Psoas muscle (tissue), 8 donors: ENCODE data around the gene RFX1. TPM values are rescaled to one million over a fixed set of nuclear protein-coding genes. Genes with fewer than 3 reads are reported as not detected.

Experiments used
- ATAC-seq, 4 donors: fragments of 200-7000 bp; cut with Tn5 transposase; one replicate each; pipeline ENCODE4 v1.9.1; 2020; ENCODE audit warnings: moderate library complexity in 3 of 4, mild to moderate bottlenecking in 2 of 4
- DNase-seq, 2 donors: peaks; one replicate each; pipeline ENCODE4 v3.0.0-alpha.2; 2020
- H3K27ac ChIP-seq: fragments of 200-600 bp; one replicate; pipeline ENCODE4 v1.8.0; 2022
- H3K27me3 ChIP-seq, 3 donors: fragments of 200-600 bp in 1 of 3; one replicate each; pipeline versions ENCODE4 v1.6.1 to v1.8.0; 2013 to 2022; ENCODE audit warnings: low read length in 2 of 3, mild to moderate bottlenecking in 2 of 3, moderate library complexity in 1 of 3; ENCODE audit not compliant: insufficient read depth in 3 of 3
- H3K36me3 ChIP-seq, 2 donors: fragments of 200-600 bp in 1 of 2; one replicate each; pipeline versions ENCODE4 v1.6.1 to v1.8.0; 2013 to 2022; ENCODE audit warnings: low read depth in 1 of 2, mild to moderate bottlenecking in 1 of 2, moderate library complexity in 1 of 2; ENCODE audit not compliant: insufficient read depth in 1 of 2
- H3K4me1 ChIP-seq: fragments of 200-600 bp; one replicate; pipeline ENCODE4 v1.8.0; 2022
- H3K4me3 ChIP-seq: fragments of 200-600 bp; one replicate; pipeline ENCODE4 v1.8.0; 2022; ENCODE audit warnings: mild to moderate bottlenecking
- H3K9me3 ChIP-seq: fragments of 200-600 bp; one replicate; pipeline ENCODE4 v1.8.0; 2022
- WGBS, 3 donors: extraction: QIAGEN DNeasy Blood & Tissue Kit; methylation state at CpG; one replicate each; pipeline versions ENCODE4 v1.1.6 to v1.1.7; 2013; 5-methylcytosine and 5-hydroxymethylcytosine counted together
- intact Hi-C, 2 donors: fragments of 100-400 bp; cut with DNase I; formaldehyde crosslinking; loops; one replicate each; pipeline versions ENCODE4 v1.11.0 to v1.14.2; 2022
- long read RNA-seq, 2 donors: library from polyadenylated mRNA; unstranded; transcript quantifications; one replicate each; pipeline ENCODE4 v2.0.0, GENCODE V29; 2021
- polyA plus RNA-seq, 3 donors: library from polyadenylated mRNA; stranded (reverse); fragments of 200-250 nt; gene quantifications; one replicate each; pipeline ENCODE4 v1.2.3, GENCODE V29; 2013
- total RNA-seq, 4 donors: library from RNA; stranded (reverse); fragmentation: NEBNext Ultra II Directional in 2 of 4; extraction: Animal tissue kit (Norgen Biotek cat#: 25700) in 2 of 4; gene quantifications; one replicate each; pipeline versions ENCODE4 v1.2.1 to v1.2.4, GENCODE V29; 2021 to 2023
- TF ChIP-seq, protein P1 (sequence below): fragments of 200-600 bp; IDR thresholded peaks from one replicate; pipeline ENCODE4 v1.8.0; 2022; ENCODE audit warnings: antibody characterized with exemption
- donor health status: healthy with polysubstance abuse.
- donor health status: DM: no; HTN: no; CAD: no; lungs with moderate emphysema.
- donor health status: Bipolar disorder and iron deficiency.
- donor health status: healthy.
- donor health status: DM: yes; HTN: yes; CAD: no.
- donor health status: DM: no; HTN: no; CAD: no.
- donor health status: DM: no; HTN: no; CAD: no.
- donor health status: DM: yes; HTN: yes; CAD: no.

The RFX1 gene
- total RNA-seq (10 to 100 TPM in 1 of 4 donors, 1 to 10 TPM in 3; 5.9 to 10.1 (median 7.8) TPM), polyA plus RNA-seq (1 to 10 TPM; 2.9 to 6.4 (median 5.1) TPM)
- long read RNA-seq, donor 1, partial matches to known transcripts: 0 of 1 reads
- long read RNA-seq, donor 1, other reads (novel, unspliced or antisense): 1 of 1 reads
- long read RNA-seq, donor 2, partial matches to known transcripts: 4 of 4 reads
- long read RNA-seq, donor 2, other reads (novel, unspliced or antisense): 0 of 4 reads

DNA sequence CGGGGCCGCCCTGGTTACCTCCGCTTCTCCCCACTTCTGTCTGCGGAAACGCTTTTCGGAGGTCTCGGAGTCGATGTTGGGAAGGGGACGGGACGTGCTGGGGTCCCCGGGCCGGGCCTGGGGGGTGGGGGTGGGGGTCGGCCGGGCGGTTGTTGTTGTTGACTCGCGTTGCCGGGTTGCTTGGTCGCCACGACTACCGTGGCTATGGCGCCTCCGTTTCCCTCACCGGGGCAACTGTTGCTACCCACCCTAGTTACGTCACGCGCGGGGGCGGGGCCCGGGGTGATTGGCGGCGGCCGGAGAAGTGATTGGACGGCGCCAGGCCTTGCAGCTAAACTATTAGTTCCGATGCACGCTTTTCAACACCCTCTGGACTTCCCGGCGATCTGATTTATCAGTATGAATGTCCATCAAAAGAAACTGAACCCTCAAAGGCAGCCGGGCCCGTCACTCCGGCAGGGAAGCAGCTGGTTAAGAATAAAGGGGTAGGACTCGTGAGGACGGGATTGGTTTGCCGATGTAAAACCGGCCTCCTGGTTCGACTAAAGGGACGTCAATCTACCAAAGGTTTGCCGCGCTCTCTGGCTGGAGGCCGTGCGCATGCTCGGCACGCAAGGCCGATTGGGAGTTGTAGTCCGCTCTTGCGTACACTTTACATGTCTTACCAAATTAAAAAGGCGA lies at the start of gene RFX1:
RFX1 (minus strand) TSS at position 236 of the 681 bp plus-strand sequence. CDS start 12,477 bp downstream, outside the sequence.
- DNase-seq (peak; percentile 100), ATAC-seq (peak; percentile 84 to 88 (median 87))
- H3K27me3 ChIP-seq: no peaks in the 10 kb centered on the region
- H3K9me3 ChIP-seq: no peaks in the 10 kb centered on the region
- 0 to 1% (median 0%) methylated on average over 48 to 58 of the region's 58 CpGs for WGBS, 3 donors
- H3K4me1 ChIP-seq: peaks cover 38% of the 10 kb centered on the region
- H3K36me3 ChIP-seq: no peaks in the 10 kb centered on the region
- H3K27ac ChIP-seq: peak within 1 kb of the TSS; percentile 98
- TF ChIP-seq, protein P1, sequence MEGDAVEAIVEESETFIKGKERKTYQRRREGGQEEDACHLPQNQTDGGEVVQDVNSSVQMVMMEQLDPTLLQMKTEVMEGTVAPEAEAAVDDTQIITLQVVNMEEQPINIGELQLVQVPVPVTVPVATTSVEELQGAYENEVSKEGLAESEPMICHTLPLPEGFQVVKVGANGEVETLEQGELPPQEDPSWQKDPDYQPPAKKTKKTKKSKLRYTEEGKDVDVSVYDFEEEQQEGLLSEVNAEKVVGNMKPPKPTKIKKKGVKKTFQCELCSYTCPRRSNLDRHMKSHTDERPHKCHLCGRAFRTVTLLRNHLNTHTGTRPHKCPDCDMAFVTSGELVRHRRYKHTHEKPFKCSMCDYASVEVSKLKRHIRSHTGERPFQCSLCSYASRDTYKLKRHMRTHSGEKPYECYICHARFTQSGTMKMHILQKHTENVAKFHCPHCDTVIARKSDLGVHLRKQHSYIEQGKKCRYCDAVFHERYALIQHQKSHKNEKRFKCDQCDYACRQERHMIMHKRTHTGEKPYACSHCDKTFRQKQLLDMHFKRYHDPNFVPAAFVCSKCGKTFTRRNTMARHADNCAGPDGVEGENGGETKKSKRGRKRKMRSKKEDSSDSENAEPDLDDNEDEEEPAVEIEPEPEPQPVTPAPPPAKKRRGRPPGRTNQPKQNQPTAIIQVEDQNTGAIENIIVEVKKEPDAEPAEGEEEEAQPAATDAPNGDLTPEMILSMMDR: no peak
- intact Hi-C loops: loop anchor here in 1 of 2 donors (5.0 kb wide), 1 partner anchor 66 kb away; the partner anchor contains the start of gene MISP3
- H3K4me3 ChIP-seq: peak within 1 kb of the TSS; percentile 91

DNA sequence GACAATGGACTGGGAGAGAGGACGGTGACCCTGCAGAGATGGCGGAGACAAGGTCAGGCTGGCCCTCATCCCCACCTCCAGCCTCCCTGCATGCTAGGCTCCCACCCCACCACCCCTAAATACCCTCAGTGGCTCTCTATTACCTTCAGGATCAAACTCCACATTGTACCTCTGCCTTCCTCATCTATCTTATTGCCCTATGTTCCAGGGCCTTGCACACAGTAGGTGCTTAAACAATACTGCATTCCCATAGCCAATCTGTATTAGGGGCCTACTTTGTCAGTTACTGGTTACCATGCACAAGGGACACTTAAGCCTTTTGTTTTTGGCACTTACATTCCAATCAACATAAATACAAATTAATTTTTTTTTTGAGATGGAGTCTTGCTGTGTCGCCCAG lies 49.3 kb upstream of the RFX1 start:
- ATAC-seq (no peak), DNase-seq (no peak)
- TF ChIP-seq, protein P1: no peak
- H3K27me3 ChIP-seq: peaks cover 0 to 36% (median 16%) of the 10 kb centered on the region in 3 donors
- no peak overlapping the region for H3K27ac ChIP-seq
- no peaks in the 10 kb centered on the region for H3K36me3 ChIP-seq
- intact Hi-C loops: no loop called here
- no peaks in the 10 kb centered on the region for H3K9me3 ChIP-seq
- H3K4me3 ChIP-seq: no peak overlapping the region
- no peaks in the 10 kb centered on the region for H3K4me1 ChIP-seq
- 80 to 94% (median 91%) methylated on average over 3 of the region's 3 CpGs for WGBS, 3 donors

DNA sequence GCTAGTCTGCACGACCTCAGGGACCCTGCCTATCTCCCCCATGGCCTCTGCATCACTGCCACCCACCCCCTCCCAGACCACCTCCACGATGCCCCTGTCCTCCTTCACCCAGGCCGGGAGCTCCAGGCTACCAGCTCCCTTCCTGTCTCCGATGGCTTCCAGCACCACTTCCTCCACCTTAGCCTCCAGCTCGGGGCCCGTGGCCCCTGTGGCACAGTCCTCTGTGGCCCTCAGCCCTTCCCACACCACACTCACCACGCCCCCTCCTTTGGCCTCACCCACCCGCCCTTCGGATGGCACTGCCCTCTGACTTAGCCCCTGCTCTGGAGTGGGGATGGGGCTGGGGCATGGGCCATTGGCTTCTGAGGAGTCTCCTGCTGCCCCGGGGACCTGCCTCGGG lies 48.6 kb upstream of the RFX1 start:
- Histone ChIP-seq H3K4me3 (no peak overlapping the region), H3K36me3 (no peaks in the 10 kb centered on the region), H3K27me3 (peaks cover 0 to 29% (median 16%) of the 10 kb centered on the region in 3 donors), H3K27ac (no peak overlapping the region), H3K4me1 (no peaks in the 10 kb centered on the region), H3K9me3 (no peaks in the 10 kb centered on the region)
- no peak for ATAC-seq
- WGBS, 3 donors: 59 to 70% (median 59%) methylated on average over 11 of the region's 11 CpGs
- TF ChIP-seq, protein P1: no peak
- DNase-seq: no peak
- intact Hi-C loops: no loop called here

DNA sequence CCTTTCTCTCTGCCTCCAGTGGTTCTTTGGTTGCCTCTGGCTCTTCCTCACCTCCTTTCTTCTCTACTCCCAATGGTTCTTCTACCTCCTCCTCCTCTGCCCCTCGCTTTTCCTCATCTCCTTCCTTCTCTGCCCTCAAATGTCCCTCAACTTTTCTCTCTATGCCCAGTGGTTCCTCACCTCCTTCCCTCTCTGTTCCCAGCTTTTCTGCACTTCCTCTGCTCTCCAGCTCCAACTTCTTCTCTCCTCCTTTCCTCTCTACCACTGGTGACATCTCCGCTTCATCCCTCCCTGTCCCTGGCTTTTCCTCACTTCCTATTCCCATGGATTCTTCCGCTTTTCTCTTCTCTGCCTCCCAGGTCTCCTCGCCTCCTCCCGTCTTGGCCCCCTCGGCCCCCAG lies 48.0 kb upstream of the RFX1 start:
- Histone ChIP-seq H3K4me3 (no peak overlapping the region), H3K27me3 (peaks cover 0 to 23% (median 15%) of the 10 kb centered on the region in 3 donors), H3K9me3 (no peaks in the 10 kb centered on the region), H3K27ac (no peak overlapping the region), H3K36me3 (no peaks in the 10 kb centered on the region), H3K4me1 (no peaks in the 10 kb centered on the region)
- ATAC-seq (no peak), DNase-seq (no peak)
- 75 to 83% (median 78%) methylated on average over 6 of the region's 6 CpGs for WGBS, 3 donors
- intact Hi-C loops: no loop called here
- TF ChIP-seq, protein P1: no peak
